GM12872 (cell line): ENCODE data around the gene NABP1.

ENCODE experiments used
- CTCF ChIP-seq: IDR thresholded peaks from 3 replicates; pipeline ENCODE4 v1.5.1; 2011; ENCODE audit warnings: low read depth, mild to moderate bottlenecking, low read length, moderate library complexity; ENCODE audit not compliant: insufficient read depth

The NABP1 gene

GRCh38 chr2:191664823-191665677 lies 12.9 kb upstream of the NABP1 start:
- no peak for TF ChIP-seq CTCF

DNA sequence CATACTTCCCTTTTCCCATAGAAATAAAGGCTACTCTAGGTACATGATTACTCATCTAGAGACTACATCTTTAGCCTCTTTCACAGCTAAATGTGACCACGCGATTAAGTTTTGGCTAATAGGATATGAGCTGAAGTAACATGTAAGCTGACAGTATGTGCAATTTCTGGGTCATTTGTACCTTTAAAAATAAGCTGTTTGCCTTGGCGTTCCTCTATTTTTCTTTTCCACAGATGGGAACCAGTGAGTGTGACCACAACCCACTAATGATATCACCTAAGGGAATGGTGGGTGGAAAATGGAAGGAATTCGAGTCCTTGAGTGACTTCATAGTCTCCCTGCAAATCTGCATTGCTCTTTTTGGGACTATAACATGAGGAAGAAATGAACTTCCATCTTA lies 11.7 kb upstream of the NABP1 start:
- TF ChIP-seq CTCF: no peak

DNA sequence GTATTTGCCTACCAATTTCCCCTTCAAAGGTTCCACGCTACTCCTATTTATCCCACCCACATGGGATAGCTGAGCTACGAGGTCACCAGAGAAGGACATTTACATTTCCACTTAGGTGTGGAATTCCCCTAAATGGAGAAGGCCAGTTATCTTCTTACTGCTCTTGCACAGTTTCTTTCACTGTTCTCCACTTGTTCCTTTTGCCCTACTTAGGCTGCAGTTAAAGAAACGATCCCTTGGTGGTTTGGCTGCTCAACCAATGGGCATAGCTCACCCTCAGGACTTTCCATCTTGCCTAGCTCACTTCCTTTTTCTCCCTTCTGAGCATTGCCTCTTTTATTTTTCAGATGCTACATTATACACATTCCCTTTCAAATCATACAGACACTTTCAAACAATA lies 11.2 kb upstream of the NABP1 start:
- TF ChIP-seq CTCF: no peak

- no peak for TF ChIP-seq CTCF
These were observed 7.9 kb upstream of the NABP1 start for GRCh38 chr2:191670076-191670475.

DNA sequence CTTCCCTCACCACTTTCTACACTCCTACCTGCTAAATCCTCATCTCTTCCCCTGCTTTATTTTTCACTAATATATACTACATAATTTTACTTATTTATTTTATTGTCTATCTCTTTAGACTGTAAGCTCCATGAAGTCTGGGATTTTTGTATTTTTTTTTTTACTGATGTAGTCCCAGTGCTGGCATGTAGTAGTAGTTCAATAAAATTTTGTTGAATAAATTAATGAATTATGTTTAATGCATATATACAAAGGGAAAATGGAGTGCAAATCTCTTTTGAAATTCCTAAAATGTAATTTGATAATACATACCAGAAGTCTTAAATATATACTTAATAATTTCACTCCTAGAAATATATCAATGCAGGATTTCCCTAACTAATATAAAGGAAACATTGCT lies 7.1 kb upstream of the NABP1 start:
- TF ChIP-seq CTCF: no peak

DNA sequence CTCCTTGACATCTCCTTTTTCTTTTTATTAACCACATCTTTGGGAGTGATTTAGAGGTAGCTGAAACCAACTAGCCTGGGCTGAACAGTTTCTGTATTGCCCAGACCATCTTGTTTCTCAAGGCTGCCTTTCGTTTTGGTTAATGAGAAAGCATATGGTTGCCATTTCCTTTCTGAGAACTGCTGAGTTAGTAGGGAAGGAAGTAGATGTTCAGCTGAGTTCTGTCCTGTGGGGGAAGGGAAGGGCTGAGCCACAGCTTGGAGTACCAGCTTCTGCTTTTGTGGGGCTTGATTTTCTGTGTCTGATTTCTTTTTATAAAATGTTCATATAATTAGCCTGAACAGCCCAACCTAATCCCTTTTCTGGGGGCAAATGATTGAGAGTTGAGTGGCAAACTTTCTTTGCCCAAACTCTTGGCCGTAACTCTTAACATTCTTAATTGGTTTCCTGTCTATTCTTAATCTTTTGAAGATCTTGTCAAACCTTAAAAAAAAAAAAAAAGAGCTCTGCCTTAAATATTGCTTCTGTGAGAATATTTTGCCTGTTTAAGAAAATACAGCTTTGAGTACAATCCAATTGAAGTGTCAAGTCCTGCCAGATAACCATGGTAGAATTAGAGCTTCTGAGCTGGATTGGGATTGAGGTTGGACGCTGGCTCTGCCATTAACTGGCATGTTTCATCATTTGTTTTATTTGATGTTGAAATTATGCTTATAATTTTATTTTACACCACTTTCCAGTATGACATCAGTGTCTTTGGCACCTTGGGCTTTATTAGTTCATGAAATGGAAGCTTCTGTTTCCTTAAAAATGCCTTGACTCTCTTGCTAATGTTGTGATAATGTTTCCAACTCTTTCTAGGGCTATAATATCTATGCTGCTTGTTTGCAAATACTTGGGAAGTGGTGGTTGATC lies 1.9 kb upstream of the NABP1 start:
- TF ChIP-seq CTCF: no peak

- no peak for TF ChIP-seq CTCF
These were observed 918 bp upstream of the NABP1 start for GRCh38 chr2:191676790-191677645.
